HG03103 (cell line): Measurements from ENCODE around the gene LPP.

Source experiments
- ATAC-seq: cut with Tn5 transposase; IDR thresholded peaks from one replicate; pipeline ENCODE4 v1.9.1; 2021; ENCODE audit warnings: low read depth; ENCODE audit not compliant: unreplicated experiment

LPP gene

DNA sequence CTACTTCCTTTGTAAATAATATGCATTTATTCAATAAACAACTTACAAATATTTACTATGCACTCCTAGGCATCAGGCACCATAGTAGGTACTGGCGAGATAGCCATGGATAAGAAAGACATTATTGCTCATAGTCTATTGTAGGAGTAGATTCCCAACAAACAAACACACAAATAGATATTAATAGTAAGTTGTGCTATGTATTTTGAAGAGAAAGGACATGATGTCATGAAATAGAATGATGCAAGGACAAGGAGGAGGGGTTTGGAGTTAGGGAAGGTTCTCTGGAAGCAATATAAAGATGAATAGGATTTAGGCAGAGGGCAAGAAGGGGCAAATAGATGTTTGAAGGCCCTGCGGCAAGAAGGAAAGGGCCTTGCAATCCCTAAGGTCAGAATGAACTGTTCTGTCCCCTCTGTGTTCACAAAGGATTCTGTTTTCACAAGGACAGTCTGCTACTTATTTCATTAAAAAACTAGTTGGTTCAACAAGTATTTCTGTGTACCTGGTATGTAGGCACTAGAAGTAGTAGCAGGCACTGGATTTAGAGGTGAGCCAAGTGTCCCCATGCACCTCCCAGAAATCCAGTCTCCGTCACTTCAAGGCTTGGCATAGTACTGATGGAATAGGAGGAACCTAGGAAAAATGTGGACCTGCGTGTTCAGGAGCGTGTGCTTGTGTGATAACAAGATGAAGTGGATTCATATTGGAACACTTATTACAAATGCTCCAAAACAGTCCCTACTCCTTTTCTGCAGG, 786.0 kb downstream of the LPP start:
- no peak for ATAC-seq
